Measurements from ENCODE around the gene AP2M1. TPM values are rescaled to one million over a fixed set of nuclear protein-coding genes. Genes with fewer than 3 reads are reported as not detected.
A peak's percentile ranks its signal among the peaks of the same experiment; 100 is the strongest.

AP2M1 gene
- total RNA-seq, 4 donors from 2014 or later = 150 to 200 (median 195) TPM

DNA sequence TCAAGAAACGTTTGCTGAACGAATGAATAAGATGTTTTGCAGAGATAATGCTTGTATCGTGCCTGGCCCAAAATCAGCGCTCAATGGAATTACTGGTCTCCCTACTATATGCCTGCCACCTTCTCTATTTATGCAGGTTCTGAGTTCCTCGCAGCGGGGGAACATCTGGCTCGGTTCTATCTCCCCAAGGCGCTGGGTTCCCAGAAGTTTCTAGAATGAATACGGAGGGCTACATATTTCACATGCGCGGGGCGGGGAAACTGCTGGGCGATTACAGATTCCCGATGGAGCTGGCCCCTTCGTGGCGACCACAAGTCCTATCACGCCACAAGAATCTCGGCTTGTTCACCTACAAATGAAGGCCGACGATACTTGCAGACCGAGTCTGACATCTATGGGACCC, 39.9 kb upstream of the AP2M1 start:
- H3K27me3 ChIP-seq = no peaks in the 10 kb centered on the region
- H3K4me1 ChIP-seq = peaks cover 0 to 17% (median 5%) of the 10 kb centered on the region in 4 donors
- no peak for DNase-seq
- peak overlapping the region; percentile 88 to 94 (median 90) for H3K27ac ChIP-seq
- no peaks in the 10 kb centered on the region for H3K9me3 ChIP-seq
- TF ChIP-seq POLR2A (IDR thresholded peaks at IDR 0.05) = no peak
- TF ChIP-seq, protein P1, sequence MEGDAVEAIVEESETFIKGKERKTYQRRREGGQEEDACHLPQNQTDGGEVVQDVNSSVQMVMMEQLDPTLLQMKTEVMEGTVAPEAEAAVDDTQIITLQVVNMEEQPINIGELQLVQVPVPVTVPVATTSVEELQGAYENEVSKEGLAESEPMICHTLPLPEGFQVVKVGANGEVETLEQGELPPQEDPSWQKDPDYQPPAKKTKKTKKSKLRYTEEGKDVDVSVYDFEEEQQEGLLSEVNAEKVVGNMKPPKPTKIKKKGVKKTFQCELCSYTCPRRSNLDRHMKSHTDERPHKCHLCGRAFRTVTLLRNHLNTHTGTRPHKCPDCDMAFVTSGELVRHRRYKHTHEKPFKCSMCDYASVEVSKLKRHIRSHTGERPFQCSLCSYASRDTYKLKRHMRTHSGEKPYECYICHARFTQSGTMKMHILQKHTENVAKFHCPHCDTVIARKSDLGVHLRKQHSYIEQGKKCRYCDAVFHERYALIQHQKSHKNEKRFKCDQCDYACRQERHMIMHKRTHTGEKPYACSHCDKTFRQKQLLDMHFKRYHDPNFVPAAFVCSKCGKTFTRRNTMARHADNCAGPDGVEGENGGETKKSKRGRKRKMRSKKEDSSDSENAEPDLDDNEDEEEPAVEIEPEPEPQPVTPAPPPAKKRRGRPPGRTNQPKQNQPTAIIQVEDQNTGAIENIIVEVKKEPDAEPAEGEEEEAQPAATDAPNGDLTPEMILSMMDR (IDR thresholded peaks at IDR 0.05) = no peak
- peak overlapping the region; percentile 88 to 99 (median 92) for H3K4me3 ChIP-seq
- peaks cover 0 to 25% (median 0%) of the 10 kb centered on the region in 3 donors for H3K36me3 ChIP-seq

DNA sequence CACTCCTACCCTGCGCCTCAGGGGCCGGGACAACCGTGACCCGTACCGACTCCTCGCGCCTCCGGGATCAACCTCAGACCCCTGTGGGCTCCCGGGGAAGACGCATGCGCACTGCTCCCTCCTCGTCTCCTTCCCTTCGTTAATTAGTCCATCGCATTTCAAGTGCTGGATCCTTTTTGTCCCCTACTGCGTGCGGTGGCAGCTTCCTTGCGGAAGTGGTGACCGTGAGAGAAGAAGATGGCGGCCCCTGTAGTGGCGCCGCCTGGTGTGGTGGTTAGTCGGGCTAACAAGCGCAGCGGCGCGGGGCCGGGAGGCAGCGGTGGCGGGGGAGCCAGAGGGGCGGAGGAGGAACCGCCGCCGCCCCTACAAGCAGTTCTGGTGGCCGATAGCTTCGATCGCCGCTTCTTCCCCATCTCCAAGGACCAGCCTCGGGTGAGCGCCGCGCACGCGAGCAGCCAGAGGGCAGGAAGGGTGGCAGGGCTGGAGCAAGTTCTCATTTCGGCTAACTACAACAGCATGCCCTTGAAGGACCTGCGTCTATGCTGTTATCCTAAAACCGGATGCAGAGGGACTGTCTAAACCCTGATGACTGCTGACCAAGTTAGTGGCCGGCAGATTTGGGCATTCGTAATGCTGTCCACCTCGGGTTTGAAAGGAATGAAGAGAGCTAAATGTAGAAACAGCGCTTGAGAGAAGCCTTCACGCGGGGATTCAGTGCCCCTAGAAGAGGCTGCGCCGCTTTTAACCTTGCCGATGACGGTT, 39.3 kb upstream of the AP2M1 start, which contains the start of gene EIF2B5:
EIF2B5 (plus strand) TSS at position 210 of the 762 bp plus-strand sequence; CDS start at position 238, 28 bp downstream.
- DNase-seq = peak; percentile 88 to 97 (median 92)
- peak within 1 kb of the TSS; percentile 88 to 94 (median 90) for H3K27ac ChIP-seq
- no peaks in the 10 kb centered on the region for H3K9me3 ChIP-seq
- H3K27me3 ChIP-seq = no peaks in the 10 kb centered on the region
- H3K4me1 ChIP-seq = peaks cover 0 to 17% (median 5%) of the 10 kb centered on the region in 4 donors
- TF ChIP-seq POLR2A (IDR thresholded peaks at IDR 0.05) = peak; percentile 49 to 74
- TF ChIP-seq, protein P1 (IDR thresholded peaks at IDR 0.05) = peak in 4 of 6 experiments; percentile 31 to 45 (median 33)
- peak within 1 kb of the TSS; percentile 88 to 99 (median 92) for H3K4me3 ChIP-seq
- peaks cover 0 to 31% (median 0%) of the 10 kb centered on the region in 3 donors for H3K36me3 ChIP-seq

DNA sequence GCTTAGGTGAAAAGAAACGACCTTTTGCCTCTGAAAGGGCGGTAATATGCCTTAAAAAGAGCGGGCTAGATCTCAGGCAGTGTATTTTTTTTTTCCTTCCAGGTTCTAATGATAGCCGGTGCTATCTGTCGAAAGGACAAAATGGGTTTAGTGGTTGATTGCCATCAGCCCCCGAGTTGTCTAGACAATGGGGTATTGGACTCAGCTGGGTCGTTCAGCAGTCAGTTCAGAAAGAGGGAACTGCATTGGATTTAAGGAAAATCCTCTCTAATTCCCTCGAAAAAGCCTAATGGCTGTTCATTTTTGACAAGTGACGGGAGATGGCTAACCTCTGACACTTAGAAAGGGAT, 38.8 kb upstream of the AP2M1 start:
- peaks cover 0 to 37% (median 0%) of the 10 kb centered on the region in 3 donors for H3K36me3 ChIP-seq
- no peak for TF ChIP-seq POLR2A (IDR thresholded peaks at IDR 0.05)
- TF ChIP-seq, protein P1 (IDR thresholded peaks at IDR 0.05) = no peak
- H3K4me3 ChIP-seq = peak overlapping the region; percentile 88 to 99 (median 92)
- peaks cover 0 to 17% (median 5%) of the 10 kb centered on the region in 4 donors for H3K4me1 ChIP-seq
- H3K27ac ChIP-seq = peak overlapping the region; percentile 88 to 94 (median 90)
- H3K27me3 ChIP-seq = no peaks in the 10 kb centered on the region
- DNase-seq = no peak
- no peaks in the 10 kb centered on the region for H3K9me3 ChIP-seq

DNA sequence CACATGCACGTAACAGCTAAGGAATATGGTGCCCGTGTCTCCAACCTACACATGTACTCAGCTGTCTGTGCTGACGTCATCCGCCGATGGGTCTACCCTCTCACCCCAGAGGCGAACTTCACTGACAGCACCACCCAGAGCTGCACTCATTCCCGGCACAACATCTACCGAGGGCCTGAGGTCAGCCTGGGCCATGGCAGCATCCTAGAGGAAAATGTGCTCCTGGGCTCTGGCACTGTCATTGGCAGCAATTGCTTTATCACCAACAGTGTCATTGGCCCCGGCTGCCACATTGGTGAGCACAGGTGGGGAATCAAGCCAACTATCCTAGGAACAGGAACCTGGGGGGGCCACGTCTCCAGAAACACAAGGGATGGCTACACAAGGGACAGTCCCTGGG, 34.2 kb upstream of the AP2M1 start:
- H3K4me1 ChIP-seq = peaks cover 0 to 25% (median 5%) of the 10 kb centered on the region in 4 donors
- no peaks in the 10 kb centered on the region for H3K27me3 ChIP-seq
- H3K27ac ChIP-seq = no peak overlapping the region
- TF ChIP-seq POLR2A (IDR thresholded peaks at IDR 0.05) = no peak
- TF ChIP-seq, protein P1 (IDR thresholded peaks at IDR 0.05) = no peak
- H3K9me3 ChIP-seq = no peaks in the 10 kb centered on the region
- peak in 1 of 3 donors; percentile 39 for DNase-seq
- peaks cover 0 to 82% (median 0%) of the 10 kb centered on the region in 3 donors for H3K36me3 ChIP-seq
- H3K4me3 ChIP-seq = no peak overlapping the region

DNA sequence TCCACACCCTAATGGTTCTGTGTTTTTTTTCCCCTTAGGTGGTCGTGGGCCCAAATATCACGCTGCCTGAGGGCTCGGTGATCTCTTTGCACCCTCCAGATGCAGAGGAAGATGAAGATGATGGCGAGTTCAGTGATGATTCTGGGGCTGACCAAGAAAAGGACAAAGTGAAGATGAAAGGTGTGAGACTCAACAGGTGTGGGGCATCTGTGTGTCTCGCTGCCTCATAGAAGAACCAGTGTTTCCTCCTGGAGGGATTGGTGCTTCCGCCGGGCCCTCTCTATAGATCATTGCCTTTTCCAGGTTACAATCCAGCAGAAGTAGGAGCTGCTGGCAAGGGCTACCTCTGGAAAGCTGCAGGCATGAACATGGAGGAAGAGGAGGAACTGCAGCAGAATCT, 32.5 kb upstream of the AP2M1 start:
- no peaks in the 10 kb centered on the region for H3K9me3 ChIP-seq
- no peak overlapping the region for H3K27ac ChIP-seq
- peaks cover 0 to 90% (median 0%) of the 10 kb centered on the region in 3 donors for H3K36me3 ChIP-seq
- peaks cover 0 to 20% (median 0%) of the 10 kb centered on the region in 4 donors for H3K4me1 ChIP-seq
- TF ChIP-seq POLR2A (IDR thresholded peaks at IDR 0.05) = no peak
- TF ChIP-seq, protein P1 (IDR thresholded peaks at IDR 0.05) = no peak
- peak in 1 of 3 donors; percentile 14 for DNase-seq
- no peaks in the 10 kb centered on the region for H3K27me3 ChIP-seq
- no peak overlapping the region for H3K4me3 ChIP-seq
